ENCODE results near the gene SLC15A4. TPM values are rescaled to one million over a fixed set of nuclear protein-coding genes. Genes with fewer than 3 reads are reported as not detected.

SLC15A4 gene
- total and polyA plus RNA-seq, 10 donors = 19.0 to 92.4 (median 43.5) TPM

- TF ChIP-seq POLR2A (IDR thresholded peaks at IDR 0.05) (no peak), POLR2AphosphoS5 (IDR thresholded peaks at IDR 0.05) (no peak), CTCF (IDR thresholded peaks at IDR 0.05 in 8 of 11, conservative IDR thresholded peaks at IDR 0.05 in 3 of 11) (no peak)
- Histone ChIP-seq H3K36me3 (no peaks in the 10 kb centered on the region), H3K27ac (no peak overlapping the region), H3K4me1 (peaks cover 0 to 4% (median 0%) of the 10 kb centered on the region in 6 donors), H3K27me3 (replicated peaks in 1 of 7) (no peaks in the 10 kb centered on the region), H3K9me3 (no peaks in the 10 kb centered on the region), H3K4me3 (no peak overlapping the region)
- 87 to 95% (median 90%) methylated on average over 13 of the region's 13 CpGs for WGBS, 5 donors
- intact Hi-C loops (cut with DNase I; ENCODE audit: low total_unique reads) = no loop called here
- no peak for DNase-seq
Observed at GRCh38 chr12:128867466-128867865, 43.7 kb upstream of the SLC15A4 start.

DNA sequence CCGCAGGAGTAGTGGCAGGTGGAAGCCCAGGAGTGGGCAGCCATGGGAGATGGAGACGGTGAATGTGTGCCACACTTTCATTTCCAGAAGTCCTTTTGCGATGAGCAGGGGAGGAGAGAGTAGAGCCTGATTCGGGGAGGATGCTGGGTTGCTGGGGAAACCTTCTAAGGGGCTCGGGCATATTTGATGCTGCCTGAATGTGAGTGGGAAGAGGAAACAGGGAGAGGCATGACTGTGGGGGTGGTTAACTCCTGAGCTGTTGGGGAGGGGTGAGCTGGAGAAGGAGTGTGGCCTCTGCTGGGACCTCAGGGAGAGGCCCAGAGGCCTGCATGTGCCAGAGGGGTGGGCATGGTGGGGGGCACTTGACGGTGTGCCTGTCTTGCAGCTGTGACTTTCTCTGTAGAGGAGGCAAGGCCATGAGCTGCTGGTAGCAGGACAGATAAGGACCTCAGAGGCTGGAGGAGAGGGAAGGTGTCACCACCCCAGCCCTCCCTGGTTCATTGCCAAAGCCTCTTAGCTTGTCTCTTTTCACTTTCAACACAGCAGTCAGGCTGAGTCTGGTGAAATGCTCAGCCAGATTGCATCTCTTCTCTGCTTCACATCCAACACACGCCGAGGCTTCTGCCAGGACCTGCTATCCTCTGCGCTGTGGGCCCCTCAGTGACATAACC lies 40.9 kb upstream of the SLC15A4 start:
- no peaks in the 10 kb centered on the region for H3K36me3 ChIP-seq
- H3K27me3 ChIP-seq (replicated peaks in 1 of 7) = peaks cover 0 to 4% (median 0%) of the 10 kb centered on the region in 7 donors
- DNase-seq = no peak
- H3K4me1 ChIP-seq = peaks cover 0 to 4% (median 0%) of the 10 kb centered on the region in 6 donors
- 69 to 80% (median 75%) methylated on average over 9 of the region's 9 CpGs for WGBS, 5 donors
- H3K27ac ChIP-seq = peak overlapping the region in 3 of 8 donors; percentile 30 to 49 (median 32)
- intact Hi-C loops (cut with DNase I; ENCODE audit: low total_unique reads) = no loop called here
- no peak overlapping the region for H3K4me3 ChIP-seq
- TF ChIP-seq CTCF (IDR thresholded peaks at IDR 0.05 in 8 of 11, conservative IDR thresholded peaks at IDR 0.05 in 3 of 11) = no peak
- no peaks in the 10 kb centered on the region for H3K9me3 ChIP-seq

- Histone ChIP-seq H3K36me3 (no peaks in the 10 kb centered on the region), H3K4me1 (peaks cover 0 to 4% (median 0%) of the 10 kb centered on the region in 6 donors), H3K27me3 (replicated peaks in 1 of 7) (peaks cover 0 to 4% (median 0%) of the 10 kb centered on the region in 7 donors), H3K9me3 (no peaks in the 10 kb centered on the region), H3K4me3 (no peak overlapping the region), H3K27ac (no peak overlapping the region)
- intact Hi-C loops (cut with DNase I; ENCODE audit: low total_unique reads) = no loop called here
- DNase-seq = no peak
- WGBS, 5 donors = 76 to 90% (median 81%) methylated on average over 11 of the region's 11 CpGs
- TF ChIP-seq CTCF (IDR thresholded peaks at IDR 0.05 in 8 of 11, conservative IDR thresholded peaks at IDR 0.05 in 3 of 11) = no peak
- no peak for TF ChIP-seq POLR2A (IDR thresholded peaks at IDR 0.05)
- TF ChIP-seq POLR2AphosphoS5 (IDR thresholded peaks at IDR 0.05) = no peak
Observed at GRCh38 chr12:128863957-128864356, 40.2 kb upstream of the SLC15A4 start.

DNA sequence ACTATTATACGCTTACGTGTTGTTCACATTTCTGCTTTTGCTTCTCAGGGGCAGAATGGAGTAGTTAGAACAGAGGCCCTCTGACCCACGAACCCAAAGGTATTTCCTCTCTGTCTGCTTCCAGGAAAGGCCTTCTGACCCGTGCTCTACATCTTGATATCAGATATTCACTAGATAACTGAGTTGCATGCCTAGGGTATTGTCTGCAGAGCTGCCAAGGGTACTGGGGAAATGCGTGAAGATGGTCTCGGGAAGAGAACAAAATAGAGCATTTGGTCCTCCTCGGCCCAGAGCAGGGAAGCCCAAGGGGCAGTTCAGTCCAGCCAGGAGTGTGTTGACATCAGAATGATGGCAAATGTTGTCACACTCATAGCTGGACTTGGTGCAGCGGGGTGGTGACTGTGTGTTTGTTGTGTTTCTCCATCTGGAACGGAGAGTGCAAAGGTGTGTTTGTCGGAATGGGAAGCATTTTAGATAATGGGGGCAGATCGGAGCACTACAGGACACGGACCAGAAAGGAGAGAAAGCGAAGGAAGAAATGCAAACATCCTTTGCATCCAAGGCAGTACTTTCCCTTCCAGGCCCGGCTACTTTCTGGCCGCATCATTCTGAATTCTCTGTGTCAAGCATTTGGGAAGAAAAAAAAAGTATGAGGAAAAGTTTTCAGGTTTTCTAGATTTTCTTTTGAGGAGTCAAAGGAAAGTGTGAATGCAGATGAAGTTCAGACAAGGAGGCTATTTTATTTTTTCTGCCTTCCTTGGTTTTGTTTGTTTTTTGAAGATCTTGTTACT lies 37.7 kb upstream of the SLC15A4 start:
- no peak for TF ChIP-seq CTCF (IDR thresholded peaks at IDR 0.05 in 8 of 11, conservative IDR thresholded peaks at IDR 0.05 in 3 of 11)
- TF ChIP-seq POLR2A (IDR thresholded peaks at IDR 0.05) = no peak
- no peak for TF ChIP-seq POLR2AphosphoS5 (IDR thresholded peaks at IDR 0.05)
- Histone ChIP-seq H3K9me3 (no peaks in the 10 kb centered on the region), H3K27ac (peak overlapping the region in 2 of 8 donors; percentile 23 to 31), H3K4me3 (no peak overlapping the region), H3K4me1 (peaks cover 0 to 11% (median 0%) of the 10 kb centered on the region in 6 donors), H3K36me3 (no peaks in the 10 kb centered on the region), H3K27me3 (replicated peaks in 1 of 7) (peaks cover 0 to 8% (median 0%) of the 10 kb centered on the region in 7 donors)
- intact Hi-C loops (cut with DNase I; ENCODE audit: low total_unique reads) = no loop called here
- WGBS, 5 donors = 74 to 78% (median 76%) methylated on average over 15 of the region's 15 CpGs
- DNase-seq = no peak

Measured in spleen (tissue), 11 donors.